ENCODE results near the gene GBE1.

Gene GBE1

DNA sequence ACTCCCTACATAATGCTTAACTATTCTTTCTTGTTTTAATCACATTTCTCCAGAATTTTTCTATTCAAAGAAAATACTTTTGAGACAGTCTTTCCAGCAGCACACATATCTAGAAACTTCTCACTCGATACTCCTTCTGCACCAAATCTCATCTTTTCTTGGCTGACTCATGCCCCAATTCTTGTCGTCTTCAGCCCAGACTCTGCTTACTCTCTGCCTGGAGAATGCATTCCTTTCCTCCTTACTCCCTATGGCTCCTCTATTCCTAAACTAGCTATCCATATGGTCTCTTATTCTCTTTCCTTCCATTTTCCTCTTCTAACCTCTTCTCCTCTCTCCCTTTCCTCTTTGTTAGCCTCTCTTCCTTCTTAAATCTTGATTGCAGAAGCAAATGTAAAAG is 158.7 kb downstream of the GBE1 start:
- DNase-seq: no peak

DNA sequence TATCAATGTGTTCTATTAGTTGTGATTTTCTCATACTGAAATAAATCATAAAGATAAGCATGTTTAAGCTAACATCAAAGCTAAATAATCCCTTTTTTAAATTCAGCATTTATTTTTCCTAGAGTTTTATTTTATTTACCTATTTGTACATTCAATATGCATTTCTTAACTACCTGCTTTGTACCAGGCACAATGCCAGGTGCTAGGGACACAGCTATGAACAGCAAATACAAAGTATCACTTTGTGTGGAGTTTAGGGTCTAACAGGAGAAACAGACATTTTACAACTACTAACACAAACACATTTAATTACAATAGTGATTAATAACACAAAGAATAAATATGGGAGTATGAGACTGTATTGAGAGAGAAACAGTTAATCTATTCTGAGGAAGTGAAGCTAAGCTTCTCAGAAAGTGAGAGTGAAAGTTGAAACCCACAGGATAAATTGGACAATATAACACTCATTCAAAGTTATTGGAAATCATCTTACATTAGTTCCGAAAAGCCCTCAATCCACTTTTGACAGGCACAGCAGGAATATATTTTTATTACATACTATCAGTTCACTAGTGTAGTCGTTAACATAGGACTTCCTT is 159.6 kb downstream of the GBE1 start:
- DNase-seq: no peak

DNA sequence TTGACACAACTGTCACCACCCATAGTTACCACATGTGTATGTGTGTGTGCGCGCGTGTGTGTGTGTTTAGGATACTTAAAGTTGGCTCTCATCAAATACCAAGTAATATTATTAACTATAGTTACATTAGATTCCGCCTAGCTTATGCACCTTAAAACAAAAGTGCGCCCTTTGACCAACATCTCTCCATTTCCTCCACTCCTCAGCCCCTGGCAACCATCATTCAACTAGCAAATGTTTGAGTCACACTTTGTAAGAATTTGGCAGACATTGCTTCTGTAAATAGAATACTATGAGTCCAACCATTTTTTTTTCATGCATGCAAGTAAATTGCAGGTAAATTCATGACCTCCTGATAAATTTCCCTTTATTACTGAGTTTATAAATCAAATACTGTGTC is 169.3 kb downstream of the GBE1 start:
- no peak for DNase-seq

DNA sequence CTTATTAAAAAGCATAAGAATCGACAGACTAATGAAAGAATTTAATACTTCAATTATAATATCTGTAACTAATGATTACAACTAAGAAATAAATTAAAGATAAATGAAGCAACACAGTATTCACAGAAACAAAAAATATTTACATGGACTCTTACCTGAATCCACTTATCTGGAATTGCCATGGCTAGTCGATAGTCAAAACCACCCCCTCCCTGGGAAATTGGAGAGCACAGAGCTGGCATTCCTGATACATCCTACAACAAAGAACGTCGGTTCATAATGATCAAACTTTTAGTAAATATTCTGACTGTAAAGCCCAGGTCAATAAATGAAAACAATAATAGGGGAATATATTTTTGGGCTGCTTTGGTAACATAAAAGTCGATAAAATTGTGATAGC is 175.5 kb downstream of the GBE1 start:
- no peak for DNase-seq

DNA sequence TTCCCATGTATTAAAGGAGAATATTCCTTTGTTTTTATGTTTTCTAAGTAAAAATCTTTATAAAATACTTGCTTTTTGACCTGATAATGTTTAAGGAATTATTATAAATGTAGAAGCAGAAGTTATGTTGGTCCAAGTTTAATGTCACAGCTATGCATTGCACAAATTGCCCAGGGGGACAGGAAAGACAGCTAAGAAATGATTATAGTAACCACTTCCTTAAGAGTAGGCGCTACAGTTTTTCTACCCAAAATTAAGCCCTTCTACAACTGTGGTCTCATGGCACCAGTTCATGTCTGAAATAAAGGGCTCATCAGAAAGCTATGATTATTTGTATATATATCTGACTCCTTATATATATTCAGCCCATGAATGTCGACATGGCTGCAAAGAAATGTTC is 176.4 kb downstream of the GBE1 start:
- DNase-seq: no peak

DNA sequence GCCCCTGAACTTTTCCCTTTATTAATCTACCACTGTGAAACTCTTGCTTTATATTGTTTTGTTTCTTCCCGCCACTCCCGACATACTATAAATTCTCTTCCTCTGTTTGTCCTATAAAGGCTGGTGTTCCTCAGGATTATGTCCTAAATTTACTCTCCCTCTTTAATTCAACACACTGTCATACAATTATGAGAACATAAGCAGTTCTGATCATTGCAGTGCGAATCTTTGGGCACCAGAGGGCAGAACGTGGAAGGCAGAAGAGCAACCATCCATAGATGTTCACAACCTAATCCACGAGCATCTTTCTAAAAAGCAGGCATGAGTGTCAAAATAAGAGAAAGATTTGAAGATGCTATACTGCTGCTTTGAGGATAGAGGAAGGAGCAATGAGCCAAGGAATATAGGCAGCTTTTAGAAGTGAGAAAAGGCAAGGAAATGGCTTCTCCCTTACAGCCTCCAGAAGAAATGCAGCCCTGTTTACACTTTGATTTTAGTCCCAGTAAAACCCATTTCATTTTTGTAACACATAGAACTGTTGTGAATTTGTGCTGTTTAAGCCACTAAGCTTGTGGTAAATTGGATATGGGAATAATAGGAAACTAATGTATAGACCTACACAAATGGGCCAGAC is 179.4 kb downstream of the GBE1 start:
- DNase-seq: no peak

DNA sequence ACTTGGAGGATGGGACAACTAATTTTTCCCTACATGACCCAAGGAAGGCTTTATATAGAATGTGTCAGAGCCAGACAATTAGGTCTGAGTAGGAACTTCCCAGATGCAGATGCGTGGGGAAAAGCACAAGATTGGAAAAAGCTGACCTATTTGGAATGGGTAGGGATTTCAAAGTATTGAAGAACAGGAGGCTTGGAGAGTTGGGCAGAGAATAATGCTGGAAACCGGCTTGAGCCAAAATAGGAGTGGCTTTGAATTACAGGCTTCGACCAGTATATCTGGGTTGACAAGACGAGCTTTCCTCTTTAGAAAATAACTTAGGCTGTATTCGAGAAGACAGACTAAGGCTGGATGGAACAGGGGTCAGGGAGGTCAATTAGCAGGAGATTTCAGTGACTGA is 181.1 kb downstream of the GBE1 start:
- DNase-seq: no peak

DNA sequence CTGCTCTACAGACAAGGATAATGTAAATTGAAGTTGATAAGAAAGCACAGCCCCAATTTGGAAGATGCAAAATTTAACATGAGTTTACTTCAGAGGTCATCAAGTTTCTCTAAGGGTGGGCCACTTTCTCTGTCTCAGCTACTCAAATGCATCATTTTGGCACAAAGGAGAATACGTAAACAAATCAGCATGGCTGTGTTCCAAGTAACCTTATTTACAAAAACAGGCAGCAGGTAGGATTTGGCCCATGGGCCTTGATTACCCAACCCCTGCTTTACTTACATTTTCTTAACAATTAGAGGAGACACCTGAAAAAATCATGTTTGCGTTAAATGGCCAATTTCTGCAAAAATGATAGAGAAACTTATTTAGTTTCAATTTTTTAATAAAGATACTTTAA is 181.7 kb downstream of the GBE1 start:
- DNase-seq: no peak

DNA sequence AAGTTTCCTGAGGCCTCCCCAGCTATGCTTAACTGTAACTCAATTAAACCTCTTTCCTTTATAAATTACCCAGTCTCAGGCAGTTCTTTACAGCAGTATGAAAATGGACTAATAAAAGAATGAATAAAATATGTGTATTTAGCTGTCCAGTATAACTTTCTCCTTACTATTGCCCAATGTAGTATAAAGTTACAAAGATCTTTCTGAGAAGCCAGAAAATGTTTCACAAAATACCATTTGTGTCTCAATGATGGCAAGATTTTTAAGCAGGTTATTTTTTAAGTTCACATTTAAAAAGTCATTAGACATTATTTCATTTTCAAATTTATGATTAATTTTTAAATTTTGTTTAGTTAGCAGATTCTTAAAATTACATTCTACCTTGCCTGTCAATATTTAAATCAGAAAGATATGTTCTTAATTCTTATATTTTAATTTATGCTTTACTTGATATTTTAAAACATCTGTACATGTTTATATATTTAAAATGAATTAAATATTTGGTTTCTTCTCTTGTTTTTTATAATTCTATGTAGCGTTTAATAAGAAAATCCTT is 189.2 kb downstream of the GBE1 start:
- no peak for DNase-seq

DNA sequence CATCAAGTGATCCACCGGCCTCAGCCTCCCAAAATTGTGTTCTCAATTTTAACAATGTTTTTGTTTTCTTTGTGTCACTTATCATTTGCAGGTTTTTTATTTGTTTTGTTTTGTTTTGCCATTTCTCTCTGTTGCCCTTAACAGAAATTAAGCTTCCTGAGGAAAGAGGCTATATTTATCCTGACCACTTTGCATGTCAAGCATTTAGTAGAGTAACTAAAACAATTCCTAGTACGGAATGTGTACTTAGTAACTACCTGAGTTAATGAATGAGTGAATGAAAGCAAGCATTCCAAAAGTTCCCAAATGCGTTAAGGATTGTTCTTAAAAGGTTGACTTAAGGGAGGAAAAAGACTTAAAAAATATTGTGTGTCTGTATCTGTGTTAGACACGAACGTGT is 193.1 kb downstream of the GBE1 start:
- no peak for DNase-seq

DNA sequence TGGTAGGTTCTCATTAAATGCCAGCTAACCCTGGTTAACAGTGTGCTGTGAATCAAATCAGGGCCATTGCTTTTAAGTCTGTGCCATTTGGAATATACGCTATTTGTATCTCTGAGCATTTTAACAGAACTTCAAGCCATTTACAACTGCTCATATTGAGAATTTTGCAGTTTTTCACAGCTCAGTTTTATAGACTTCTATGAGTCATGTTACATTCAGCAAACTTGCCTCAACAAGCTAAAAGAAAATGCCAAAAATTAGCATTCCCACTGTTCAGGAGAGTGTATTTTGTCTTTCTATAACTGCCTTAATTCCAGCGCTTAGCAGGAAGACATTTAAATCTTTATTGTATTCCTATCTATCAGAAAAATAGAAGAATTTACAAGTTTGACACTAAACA is 196.4 kb downstream of the GBE1 start:
- DNase-seq: no peak

DNA sequence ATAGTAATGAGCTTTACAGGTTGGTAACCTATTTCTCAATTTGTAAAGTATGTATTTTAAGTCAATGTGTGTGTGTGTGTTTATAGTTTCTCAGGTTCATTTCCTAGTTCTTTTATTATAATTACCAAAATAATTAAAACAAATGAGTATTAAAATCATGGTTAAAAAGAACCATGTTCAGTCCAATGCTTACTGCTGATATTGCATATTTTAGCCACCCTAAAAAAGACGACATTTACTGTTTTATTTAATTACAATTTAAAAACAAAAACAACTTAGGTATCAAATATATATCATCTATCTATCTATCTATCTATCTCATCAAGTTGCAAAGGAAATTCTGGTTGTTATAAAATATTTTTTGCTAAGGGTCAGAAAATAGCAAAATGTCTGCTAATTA is 203.3 kb downstream of the GBE1 start:
- no peak for DNase-seq

DNA sequence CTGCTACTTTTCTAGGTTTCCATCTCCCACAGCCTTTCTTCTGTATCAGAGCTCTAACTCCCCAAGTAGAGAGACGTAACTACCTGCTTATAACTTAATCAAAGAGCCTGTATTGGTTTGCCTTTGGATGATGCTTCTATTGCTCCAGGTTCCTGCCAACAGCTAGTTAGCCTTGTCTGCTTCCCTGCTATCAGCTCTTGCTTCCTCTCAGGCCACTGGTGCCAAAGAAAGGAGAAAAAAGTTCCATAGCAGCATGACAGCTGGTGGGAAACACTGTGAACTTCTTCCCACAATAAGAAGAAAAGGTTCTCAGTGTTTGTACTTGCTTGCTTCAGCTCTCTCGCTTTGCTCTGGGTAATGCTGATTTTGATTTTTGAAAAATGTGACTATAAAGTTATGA is 206.6 kb downstream of the GBE1 start:
- no peak for DNase-seq

DNA sequence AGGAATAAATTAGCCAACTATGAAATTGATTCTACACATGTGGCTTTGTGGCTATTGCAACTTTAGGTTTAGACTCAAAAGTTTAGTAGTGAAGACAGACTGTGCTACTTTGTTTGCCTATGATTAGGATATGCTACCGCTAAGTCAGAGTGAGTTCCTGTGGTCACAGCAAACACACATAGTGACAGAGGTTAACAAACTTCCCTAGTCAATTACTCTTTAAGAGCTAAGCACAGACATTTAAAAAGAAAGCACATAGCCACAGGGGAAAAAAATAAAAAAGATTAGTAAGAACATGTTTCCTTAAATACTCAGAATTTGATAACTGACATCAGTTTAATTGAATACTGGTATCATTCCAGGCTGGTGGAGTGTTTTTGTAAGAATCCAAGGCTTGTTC is 207.1 kb downstream of the GBE1 start:
- DNase-seq: no peak

DNA sequence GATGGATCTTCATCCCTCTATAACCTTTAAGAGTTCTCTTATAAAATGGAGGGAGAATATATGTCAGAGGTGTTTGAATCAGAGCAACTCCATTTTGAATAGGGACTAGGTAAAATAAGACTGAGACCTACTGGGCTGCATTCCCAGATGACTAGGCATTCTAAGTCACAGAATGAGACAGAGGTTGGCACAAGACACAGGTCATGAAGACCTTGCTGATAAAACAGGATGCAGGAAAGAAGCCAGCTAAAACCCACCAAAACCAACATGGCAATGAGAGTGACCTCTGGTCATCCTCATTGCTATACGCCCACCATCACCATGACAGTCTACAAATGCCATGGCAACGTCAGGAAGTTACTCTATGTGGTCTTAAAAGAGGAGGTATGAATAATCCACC is 211.0 kb downstream of the GBE1 start:
- no peak for DNase-seq

DNA sequence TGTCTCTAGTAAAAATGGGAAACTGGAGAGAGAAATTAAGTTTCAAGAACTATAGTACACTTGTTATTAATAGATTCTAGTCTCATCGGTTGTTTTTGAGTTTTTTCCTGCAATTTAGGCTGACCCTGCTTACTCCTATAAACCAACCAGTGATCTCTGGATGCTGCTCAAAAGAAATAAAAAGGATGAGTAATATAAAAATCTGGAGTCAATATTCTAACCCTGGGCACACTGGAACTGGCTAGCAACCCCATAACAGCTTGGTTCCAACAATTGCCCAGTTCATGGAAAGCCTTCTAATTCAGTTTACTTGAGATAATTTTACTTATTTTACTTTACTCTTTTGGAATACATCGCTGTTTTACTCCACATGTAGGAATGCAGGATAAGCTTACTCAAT is 211.6 kb downstream of the GBE1 start:
- no peak for DNase-seq

DNA sequence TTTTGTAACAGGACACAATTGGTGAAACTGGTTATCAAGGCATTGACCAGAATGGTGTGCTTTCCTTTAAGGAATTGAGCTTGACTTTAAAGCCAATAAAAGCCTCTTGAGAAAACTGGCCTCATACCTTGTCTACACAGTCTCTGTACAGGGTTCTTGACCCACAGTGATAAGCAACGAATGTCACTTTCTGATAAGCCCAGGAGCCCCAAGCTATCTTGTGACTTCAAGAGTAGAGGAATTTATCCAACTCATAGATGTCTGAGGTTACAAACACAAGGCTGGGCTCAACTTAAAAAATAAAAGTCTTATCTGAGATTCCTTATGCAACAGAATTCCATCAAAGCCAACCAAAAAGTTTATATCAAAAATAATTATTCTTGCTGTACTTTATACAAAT is 212.1 kb downstream of the GBE1 start:
- no peak for DNase-seq

DNA sequence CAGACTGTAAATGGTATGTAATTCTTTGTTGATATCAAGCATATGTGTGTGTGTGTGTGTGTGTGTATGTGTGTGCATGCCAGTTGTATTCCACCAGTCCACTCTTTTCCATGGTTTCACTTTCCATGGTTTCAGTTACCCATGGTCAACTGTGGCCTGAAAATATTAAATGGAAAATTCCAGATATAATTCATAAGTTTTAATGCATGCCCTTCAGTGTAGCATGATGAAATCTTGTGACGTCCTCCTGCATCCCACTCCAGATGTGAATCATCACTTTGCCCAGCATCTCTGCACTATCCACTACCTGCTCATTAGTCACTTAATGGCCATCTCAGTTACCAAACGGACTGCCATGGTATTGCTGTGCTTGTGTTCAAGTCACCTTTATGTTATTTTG is 215.9 kb downstream of the GBE1 start:
- DNase-seq: no peak

DNA sequence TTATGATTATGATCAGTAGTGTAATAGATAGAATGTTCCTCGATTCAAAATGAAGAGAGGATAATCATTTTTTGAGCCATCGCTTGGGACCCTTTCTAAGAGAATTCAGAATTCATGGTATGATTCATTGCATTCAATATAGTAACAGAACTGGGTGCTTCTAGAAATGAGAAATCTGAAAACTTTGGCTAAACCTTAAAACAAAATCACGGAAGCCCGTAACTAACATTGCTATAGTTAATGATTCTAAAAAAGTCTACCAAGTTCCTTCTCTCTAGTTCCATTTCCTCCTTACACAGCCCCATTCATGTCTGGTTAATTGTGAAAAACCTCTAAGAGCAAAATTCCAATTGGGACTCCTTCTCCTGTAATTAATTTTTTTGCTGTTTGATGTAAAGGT is 217.1 kb downstream of the GBE1 start:
- no peak for DNase-seq

DNA sequence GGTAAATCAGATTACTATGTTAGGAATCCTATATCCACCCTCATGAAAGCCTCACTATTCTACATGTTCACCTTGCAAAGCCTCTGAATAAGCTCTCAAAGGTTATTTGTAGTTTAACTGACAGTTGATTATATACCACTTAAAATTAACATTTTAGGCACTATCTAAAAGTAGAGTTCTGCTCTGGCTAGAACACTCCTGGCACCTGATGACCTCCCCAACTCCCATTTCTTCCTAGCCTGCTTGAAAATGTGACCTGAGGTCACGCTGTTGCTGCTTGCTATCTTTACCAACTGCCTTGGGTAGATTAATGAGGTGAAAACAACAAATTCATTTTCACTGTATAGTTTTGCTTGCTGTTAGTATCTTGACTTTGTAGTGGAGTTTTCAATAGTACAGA is 220.7 kb downstream of the GBE1 start:
- DNase-seq: no peak

DNA sequence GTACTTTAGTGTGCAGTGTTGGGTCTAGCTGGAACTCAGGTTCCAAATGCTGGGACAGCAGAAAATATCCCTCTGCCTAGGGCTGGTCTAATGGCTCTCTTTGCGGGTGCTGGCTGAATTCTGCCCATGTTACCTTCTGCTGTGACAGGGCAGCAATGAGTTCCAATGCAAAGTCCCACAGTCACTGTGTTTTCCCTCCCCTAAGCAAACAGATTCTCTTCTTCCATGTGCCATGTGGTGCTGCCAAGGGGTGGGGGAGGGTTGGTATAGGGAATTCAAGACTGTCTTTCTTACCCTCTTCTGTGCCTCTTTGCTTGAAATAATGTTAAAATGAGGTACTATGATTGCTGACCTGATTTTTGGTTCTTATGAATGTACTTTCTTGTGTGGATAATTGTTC is 229.6 kb downstream of the GBE1 start:
- no peak for DNase-seq

DNA sequence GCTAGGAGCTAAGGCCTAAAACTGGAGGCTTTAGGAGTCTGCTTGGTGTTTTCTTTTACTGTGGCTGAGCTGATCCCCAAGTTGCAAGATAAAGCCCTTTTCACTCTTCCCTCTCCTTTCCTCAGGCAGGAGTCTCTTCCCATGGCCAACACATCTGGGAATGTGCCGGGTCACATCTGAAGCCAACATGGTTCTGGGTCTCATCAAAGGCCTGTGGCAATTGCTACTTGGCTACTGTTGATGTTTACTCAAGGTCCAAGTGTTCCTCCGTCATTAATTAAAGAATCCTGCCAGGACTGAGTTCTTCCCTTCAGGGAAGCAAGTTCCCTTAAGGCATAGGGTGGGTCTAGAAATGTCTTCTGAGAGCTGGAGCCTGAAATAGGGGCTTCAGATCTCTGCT is 230.2 kb downstream of the GBE1 start:
- no peak for DNase-seq

DNA sequence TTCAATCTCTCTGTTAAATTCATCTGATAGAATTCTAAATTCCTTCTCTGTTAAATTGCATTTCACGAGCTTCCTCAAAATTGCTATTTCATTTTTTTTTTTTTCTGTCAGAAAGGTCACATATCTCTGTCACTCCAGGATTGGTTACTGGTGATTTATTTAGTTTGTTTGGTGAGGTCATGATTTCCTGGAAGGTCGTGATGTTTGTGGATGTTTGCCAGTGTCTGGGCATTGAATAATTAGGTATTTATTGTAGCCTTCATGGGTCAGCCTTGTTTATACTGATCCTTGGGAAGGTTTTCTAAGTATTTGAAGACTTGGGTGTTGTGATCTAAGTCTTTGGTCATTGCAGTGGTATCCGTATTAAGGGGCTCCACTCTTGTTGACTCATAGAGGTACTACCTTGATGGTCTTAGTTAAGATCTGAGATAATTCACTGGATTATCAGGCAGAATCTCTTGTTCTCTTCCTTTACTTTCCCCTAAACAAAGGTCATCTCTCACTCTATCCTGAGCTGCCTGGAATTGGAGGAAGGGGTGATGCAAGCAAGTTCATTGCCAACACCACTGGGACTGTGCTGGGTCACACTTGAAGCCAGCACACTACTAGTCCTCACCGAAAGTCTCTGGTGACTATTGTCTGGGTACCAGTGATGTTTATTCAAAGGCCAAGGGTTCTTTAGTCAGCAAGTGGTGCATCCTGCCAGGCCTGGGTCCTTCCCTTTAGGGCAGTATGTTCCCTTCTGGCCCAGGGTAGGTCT is 231.1 kb downstream of the GBE1 start:
- DNase-seq: no peak

DNA sequence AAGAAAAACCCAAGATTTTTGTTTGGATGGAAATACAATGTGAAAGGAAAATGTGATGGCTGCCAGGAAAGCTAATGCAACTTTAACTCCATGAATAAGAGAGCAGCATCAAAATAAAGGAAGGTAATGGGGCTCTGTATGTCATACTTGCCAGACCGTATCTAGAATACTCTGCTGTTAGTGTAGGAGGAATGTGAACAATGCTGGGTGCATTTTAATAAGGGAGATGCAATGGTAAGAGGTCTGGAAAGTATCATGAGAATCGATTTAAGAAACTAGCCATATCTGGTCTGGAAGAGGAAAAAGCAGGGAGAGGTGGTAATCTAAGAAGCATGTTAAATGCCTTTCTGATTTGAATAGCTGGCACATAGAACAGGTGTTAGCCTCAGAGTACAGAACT is 239.6 kb downstream of the GBE1 start:
- DNase-seq: no peak
